ENCODE measurements around the gene TMEM134.

The TMEM134 gene

DNA sequence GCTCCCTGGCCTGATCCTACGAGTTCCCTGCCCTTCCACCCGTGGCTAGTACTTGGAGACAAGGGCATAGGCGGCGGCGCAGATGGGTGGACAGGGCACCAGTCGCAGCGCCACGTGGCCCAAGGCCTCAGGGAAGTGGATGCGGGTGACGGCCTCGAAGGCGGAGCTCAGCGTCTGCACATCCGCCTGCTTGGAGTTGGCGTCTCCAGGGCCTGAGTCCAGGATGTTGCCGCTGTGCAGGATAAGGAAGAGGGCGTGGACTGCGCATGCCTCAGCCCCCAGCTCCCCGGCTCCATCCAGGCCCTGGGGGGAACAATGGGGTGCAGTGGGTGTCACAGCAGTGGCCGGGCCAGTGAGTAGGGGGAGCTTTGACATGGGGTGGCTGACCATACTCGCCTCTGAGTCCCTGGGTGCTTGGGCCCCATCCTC, 29.5 kb upstream of the TMEM134 start:
- TF ChIP-seq, protein P1, sequence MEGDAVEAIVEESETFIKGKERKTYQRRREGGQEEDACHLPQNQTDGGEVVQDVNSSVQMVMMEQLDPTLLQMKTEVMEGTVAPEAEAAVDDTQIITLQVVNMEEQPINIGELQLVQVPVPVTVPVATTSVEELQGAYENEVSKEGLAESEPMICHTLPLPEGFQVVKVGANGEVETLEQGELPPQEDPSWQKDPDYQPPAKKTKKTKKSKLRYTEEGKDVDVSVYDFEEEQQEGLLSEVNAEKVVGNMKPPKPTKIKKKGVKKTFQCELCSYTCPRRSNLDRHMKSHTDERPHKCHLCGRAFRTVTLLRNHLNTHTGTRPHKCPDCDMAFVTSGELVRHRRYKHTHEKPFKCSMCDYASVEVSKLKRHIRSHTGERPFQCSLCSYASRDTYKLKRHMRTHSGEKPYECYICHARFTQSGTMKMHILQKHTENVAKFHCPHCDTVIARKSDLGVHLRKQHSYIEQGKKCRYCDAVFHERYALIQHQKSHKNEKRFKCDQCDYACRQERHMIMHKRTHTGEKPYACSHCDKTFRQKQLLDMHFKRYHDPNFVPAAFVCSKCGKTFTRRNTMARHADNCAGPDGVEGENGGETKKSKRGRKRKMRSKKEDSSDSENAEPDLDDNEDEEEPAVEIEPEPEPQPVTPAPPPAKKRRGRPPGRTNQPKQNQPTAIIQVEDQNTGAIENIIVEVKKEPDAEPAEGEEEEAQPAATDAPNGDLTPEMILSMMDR (IDR thresholded peaks at IDR 0.05): no peak
- Histone ChIP-seq H3K36me3 (peaks cover 0 to 62% (median 45%) of the 10 kb centered on the region in 3 donors), H3K9me3 (no peaks in the 10 kb centered on the region), H3K4me1 (peaks cover 0 to 3% (median 1%) of the 10 kb centered on the region in 4 donors), H3K4me3 (no peak overlapping the region), H3K27ac (no peak overlapping the region), H3K27me3 (no peaks in the 10 kb centered on the region)
- no peak for DNase-seq
- intact Hi-C loops (cut with DNase I; ENCODE audit: low total_unique reads): no loop called here

DNA sequence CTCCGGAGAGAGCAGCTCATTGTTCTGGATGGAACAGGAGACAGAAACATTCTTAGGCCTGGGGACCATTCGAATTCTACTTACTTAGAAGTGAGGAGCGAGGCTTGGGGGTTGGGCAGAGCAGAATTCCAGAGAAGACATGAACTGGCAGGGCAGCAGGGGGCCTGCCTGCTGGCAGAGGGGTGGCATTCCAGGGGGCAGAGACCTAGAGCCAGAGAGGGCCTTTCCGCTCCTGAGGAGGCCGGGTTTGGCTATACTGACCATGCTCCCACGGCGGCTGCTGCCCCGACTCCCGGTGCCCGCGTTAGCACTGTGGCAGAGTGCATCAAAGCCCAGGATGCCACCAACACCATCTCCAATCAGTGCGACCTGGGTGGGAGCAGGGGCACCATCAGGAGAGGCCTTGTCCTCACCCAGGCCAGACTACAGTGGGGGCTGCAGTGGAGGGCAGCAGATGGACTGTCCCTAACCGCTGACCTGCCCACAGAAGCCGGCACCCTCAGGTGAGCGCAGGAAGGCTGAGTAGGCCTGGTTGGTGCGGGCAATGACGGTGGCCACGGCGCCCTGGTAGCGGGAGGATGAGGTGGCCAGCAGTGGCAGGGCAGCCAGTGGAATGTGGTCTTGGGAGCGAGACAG, 28.7 kb upstream of the TMEM134 start:
- Histone ChIP-seq H3K27ac (no peak overlapping the region), H3K9me3 (no peaks in the 10 kb centered on the region), H3K36me3 (peaks cover 0 to 70% (median 53%) of the 10 kb centered on the region in 3 donors), H3K4me1 (no peaks in the 10 kb centered on the region), H3K27me3 (no peaks in the 10 kb centered on the region), H3K4me3 (no peak overlapping the region)
- intact Hi-C loops (cut with DNase I; ENCODE audit: low total_unique reads): no loop called here
- TF ChIP-seq, protein P1 (IDR thresholded peaks at IDR 0.05): no peak
- DNase-seq: no peak

DNA sequence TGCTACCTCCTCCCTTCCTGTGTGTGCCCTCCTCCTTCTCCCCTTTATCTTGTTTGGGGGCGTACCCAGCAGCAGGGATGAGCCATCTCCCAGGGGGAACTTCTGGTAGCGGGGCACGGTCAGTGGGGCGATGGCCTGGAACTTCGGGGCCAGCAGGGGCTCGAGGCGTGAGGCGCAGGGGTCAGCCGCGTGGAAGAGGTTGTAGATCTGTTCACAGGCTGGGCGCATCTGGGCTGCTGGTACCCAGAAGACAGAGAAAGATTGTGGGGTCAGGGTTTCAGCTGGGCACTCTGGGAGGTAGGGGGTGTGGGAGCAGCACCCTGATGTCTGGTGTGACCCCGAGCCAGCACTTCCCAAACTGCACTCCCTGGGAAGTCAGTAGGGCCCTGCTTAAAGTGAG, 27.1 kb upstream of the TMEM134 start:
- H3K9me3 ChIP-seq: no peaks in the 10 kb centered on the region
- intact Hi-C loops (cut with DNase I; ENCODE audit: low total_unique reads): no loop called here
- H3K4me1 ChIP-seq: no peaks in the 10 kb centered on the region
- H3K36me3 ChIP-seq: peaks cover 4 to 73% (median 60%) of the 10 kb centered on the region in 3 donors
- no peak overlapping the region for H3K4me3 ChIP-seq
- no peaks in the 10 kb centered on the region for H3K27me3 ChIP-seq
- no peak overlapping the region for H3K27ac ChIP-seq
- TF ChIP-seq, protein P1 (IDR thresholded peaks at IDR 0.05): no peak
- no peak for DNase-seq

DNA sequence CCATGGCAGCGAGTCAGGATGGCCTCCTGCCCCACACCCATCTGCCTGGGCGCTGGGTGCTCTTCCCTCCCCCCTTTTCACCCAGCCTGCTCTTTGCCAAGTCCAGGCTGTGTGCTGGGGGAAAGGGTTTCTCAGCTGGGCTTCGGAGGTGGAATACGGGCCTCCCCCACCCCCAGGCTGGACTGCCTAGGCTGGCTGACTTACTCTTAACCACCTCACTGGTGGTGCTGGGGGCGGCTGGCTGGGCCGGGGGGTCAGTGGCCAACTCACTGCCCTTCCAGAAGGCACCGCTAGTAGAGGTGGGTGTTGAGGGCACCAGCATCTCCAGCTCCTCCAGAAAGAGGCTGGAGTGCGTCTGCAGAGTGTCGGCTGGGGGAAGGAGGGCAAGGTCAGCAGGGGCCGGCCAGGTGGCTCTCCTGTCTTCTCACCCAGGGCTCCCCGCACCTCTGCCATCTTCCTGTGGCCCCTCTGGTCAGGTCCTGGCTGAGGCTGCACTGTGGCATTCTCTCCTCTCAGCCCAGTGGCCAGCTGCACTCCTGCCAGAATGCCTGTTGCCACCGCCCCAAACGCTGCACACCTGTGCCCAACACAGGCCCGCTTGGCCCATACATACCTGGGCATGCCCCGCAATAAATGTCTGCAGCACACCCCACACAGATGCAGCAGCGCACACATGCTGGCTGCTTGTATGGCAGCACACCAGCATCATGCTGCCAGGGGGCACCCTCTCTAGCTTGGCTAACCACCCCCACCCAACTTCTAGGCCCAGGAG, 26.4 kb upstream of the TMEM134 start:
- Histone ChIP-seq H3K4me3 (no peak overlapping the region), H3K9me3 (no peaks in the 10 kb centered on the region), H3K36me3 (peaks cover 9 to 80% (median 67%) of the 10 kb centered on the region in 3 donors), H3K27ac (no peak overlapping the region), H3K4me1 (no peaks in the 10 kb centered on the region), H3K27me3 (no peaks in the 10 kb centered on the region)
- TF ChIP-seq, protein P1 (IDR thresholded peaks at IDR 0.05): no peak
- DNase-seq: no peak
- intact Hi-C loops (cut with DNase I; ENCODE audit: low total_unique reads): no loop called here

DNA sequence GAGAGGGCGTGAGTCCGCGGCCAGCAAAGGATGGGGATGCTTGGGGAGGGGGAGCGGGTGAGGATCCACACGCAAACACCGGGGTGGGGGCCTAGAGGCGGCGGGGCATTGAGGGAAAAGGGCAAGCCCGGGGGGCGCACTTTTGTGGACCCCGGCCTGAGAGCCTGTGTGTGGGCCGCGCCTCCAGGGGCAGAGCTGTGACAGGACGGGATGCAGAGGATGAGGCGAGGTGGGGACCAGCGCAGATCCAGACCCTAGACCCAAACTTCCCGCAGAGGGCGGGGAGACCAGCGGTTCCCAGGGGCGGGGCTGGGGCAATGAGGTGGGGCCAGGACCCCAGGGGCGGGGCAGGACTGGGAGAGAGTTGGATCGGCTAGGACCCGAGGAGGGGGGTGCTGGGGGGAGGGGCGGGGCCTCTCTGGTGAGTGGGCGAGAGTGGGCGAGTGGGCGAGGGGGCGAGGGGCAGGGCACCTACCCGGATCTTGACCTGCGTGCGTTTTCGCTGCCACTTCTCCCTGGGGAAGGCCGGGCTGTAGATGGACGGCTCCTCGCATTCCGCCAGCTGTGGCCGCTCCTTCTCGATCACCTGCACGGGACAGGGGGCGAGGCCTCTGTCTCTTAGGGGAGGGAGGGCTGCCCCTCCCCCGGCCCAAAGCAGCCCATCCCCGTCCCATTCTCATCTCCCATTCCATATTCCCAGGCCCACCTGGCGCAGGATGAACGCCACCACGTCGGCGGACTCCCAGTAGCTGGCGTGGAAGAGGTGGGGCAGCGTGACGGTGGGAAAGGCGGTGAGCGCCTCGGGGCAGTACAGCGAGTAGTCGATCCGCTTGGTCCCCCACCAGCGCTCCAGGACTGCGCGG, 25.6 kb upstream of the TMEM134 start:
- Histone ChIP-seq H3K9me3 (no peaks in the 10 kb centered on the region), H3K4me1 (no peaks in the 10 kb centered on the region), H3K4me3 (no peak overlapping the region), H3K36me3 (peaks cover 17 to 88% (median 74%) of the 10 kb centered on the region in 3 donors), H3K27ac (no peak overlapping the region), H3K27me3 (no peaks in the 10 kb centered on the region)
- intact Hi-C loops (cut with DNase I; ENCODE audit: low total_unique reads): no loop called here
- TF ChIP-seq, protein P1 (IDR thresholded peaks at IDR 0.05): no peak
- DNase-seq: no peak

Measured in tibial artery (tissue), 4 donors.